GF-D8 (cell line): ENCODE data around the gene PIAS1.
"Not testable (repeated sequence)": the region's sequence is repeated elsewhere in the genome, so short reads cannot be mapped to it uniquely, and the experiment has no call there.

Experiments
- DNase-seq: peaks from one replicate; lab custom pipeline; 2025; lab: John Stamatoyannopoulos, UW

PIAS1 gene

GRCh38 chr15:68114840-68115239 lies 60.7 kb downstream of the PIAS1 start:
- no peak for DNase-seq

- DNase-seq: no peak
Measured at GRCh38 chr15:68124700-68125099, 70.6 kb downstream of the PIAS1 start.

- no peak for DNase-seq
Measured at GRCh38 chr15:68126396-68126795, 72.3 kb downstream of the PIAS1 start.

- no peak for DNase-seq
Measured at GRCh38 chr15:68129072-68129471, 75.0 kb downstream of the PIAS1 start.

GRCh38 chr15:68130851-68131250 lies 76.7 kb downstream of the PIAS1 start:
- no peak for DNase-seq

- DNase-seq: no peak
Measured at GRCh38 chr15:68137096-68137495, 83.0 kb downstream of the PIAS1 start.

- DNase-seq: no peak
Measured at GRCh38 chr15:68143129-68143528, 89.0 kb downstream of the PIAS1 start.

- no peak for DNase-seq
Measured at GRCh38 chr15:68143785-68144184, 89.7 kb downstream of the PIAS1 start.

- DNase-seq: no peak
Measured at GRCh38 chr15:68145706-68146105, 91.6 kb downstream of the PIAS1 start.

GRCh38 chr15:68148039-68148438 lies 93.9 kb downstream of the PIAS1 start:
- no peak for DNase-seq

- DNase-seq: no peak
Measured at GRCh38 chr15:68149059-68149458, 94.9 kb downstream of the PIAS1 start.

- no peak for DNase-seq
Measured at GRCh38 chr15:68150187-68150586, 96.1 kb downstream of the PIAS1 start.

GRCh38 chr15:68151277-68151676 lies 97.2 kb downstream of the PIAS1 start:
- DNase-seq: no peak

- DNase-seq: no peak
Measured at GRCh38 chr15:68152342-68152741, 98.2 kb downstream of the PIAS1 start.

- no peak for DNase-seq
Measured at GRCh38 chr15:68154923-68155559, 100.9 kb downstream of the PIAS1 start.

- DNase-seq: no peak
Measured at GRCh38 chr15:68157074-68157473, 103.0 kb downstream of the PIAS1 start.

GRCh38 chr15:68158046-68158628 lies 104.0 kb downstream of the PIAS1 start:
- no peak for DNase-seq

GRCh38 chr15:68163191-68163590 lies 109.1 kb downstream of the PIAS1 start:
- no peak for DNase-seq

GRCh38 chr15:68166847-68167246 lies 112.7 kb downstream of the PIAS1 start:
- DNase-seq: no peak

- DNase-seq: not testable (repeated sequence)
Measured at GRCh38 chr15:68172037-68172436, 117.9 kb downstream of the PIAS1 start.

GRCh38 chr15:68173119-68173518 lies 119.0 kb downstream of the PIAS1 start:
- DNase-seq: no peak

- DNase-seq: peak; percentile 37
Measured at GRCh38 chr15:68175526-68175925, 121.4 kb downstream of the PIAS1 start.

- no peak for DNase-seq
Measured at GRCh38 chr15:68176601-68177000, 122.5 kb downstream of the PIAS1 start.

- DNase-seq: no peak
Measured at GRCh38 chr15:68177742-68178141, 123.6 kb downstream of the PIAS1 start.
